Small intestine (tissue), 7 donors: ENCODE measurements around the gene STK33. TPM values are rescaled to one million over a fixed set of nuclear protein-coding genes. Genes with fewer than 3 reads are reported as not detected.
A peak's percentile ranks its signal among the peaks of the same experiment; 100 is the strongest.
"Not testable (repeated sequence)": the region's sequence is repeated elsewhere in the genome, so short reads cannot be mapped to it uniquely, and the experiment has no call there.

ENCODE experiments used
- DNase-seq, 2 donors: peaks; one replicate each; pipeline versions ENCODE4 v3.0.0 to v3.0.0-alpha.2; 2013
- FAIRE-seq: peaks from 2 replicates; lab custom pipeline; 2012; peaks lifted over from hg19 to GRCh38; lab: Jason Lieb, UNC
- H3K27ac ChIP-seq, 3 donors: one replicate each; pipeline ENCODE4 v1.5.1; 2013; ENCODE audit warnings: low read length in 2 of 3, mild to moderate bottlenecking in 2 of 3, control low read depth in 1 of 3, inconsistent platforms in 1 of 3, low read depth in 1 of 3, moderate library complexity in 1 of 3
- H3K27me3 ChIP-seq, 3 donors: one replicate each; pipeline ENCODE4 v1.6.1; 2013; ENCODE audit warnings: low read length in 3 of 3, inconsistent platforms in 1 of 3; ENCODE audit not compliant: control insufficient read depth in 3 of 3, insufficient read depth in 3 of 3
- H3K36me3 ChIP-seq, 3 donors: one replicate each; pipeline ENCODE4 v1.6.1; 2013; ENCODE audit warnings: low read length in 3 of 3, inconsistent platforms in 1 of 3, low read depth in 1 of 3, mild to moderate bottlenecking in 1 of 3, moderate library complexity in 1 of 3; ENCODE audit not compliant: control insufficient read depth in 3 of 3, insufficient read depth in 2 of 3
- H3K4me1 ChIP-seq, 3 donors: one replicate each; pipeline ENCODE4 v1.6.1; 2013; ENCODE audit warnings: low read length in 2 of 3, inconsistent platforms in 1 of 3, low read depth in 1 of 3, mild to moderate bottlenecking in 1 of 3, moderate library complexity in 1 of 3; ENCODE audit not compliant: control insufficient read depth in 3 of 3, insufficient read depth in 2 of 3
- H3K4me3 ChIP-seq, 3 donors: one replicate each; pipeline ENCODE4 v1.5.1; 2013; ENCODE audit warnings: low read length in 3 of 3, control low read depth in 1 of 3, inconsistent platforms in 1 of 3, low read depth in 1 of 3, mild to moderate bottlenecking in 1 of 3, moderate library complexity in 1 of 3
- H3K9me3 ChIP-seq, 2 donors: one replicate each; pipeline ENCODE4 v1.6.1; 2013; ENCODE audit warnings: low read depth in 1 of 2, low read length in 1 of 2; ENCODE audit not compliant: control insufficient read depth in 2 of 2, insufficient read depth in 1 of 2
- WGBS, 3 donors: extraction: QIAGEN DNeasy Blood & Tissue Kit; methylation state at CpG; one replicate each; pipeline ENCODE4 v1.1.7; 2013; 5-methylcytosine and 5-hydroxymethylcytosine counted together
- polyA plus RNA-seq, 4 donors: library from polyadenylated mRNA; stranded (reverse) in 3 of 4; unstranded in 1 of 4; fragments of 200-250 nt in 3 of 4; fragments of 120-200 nt in 1 of 4; gene quantifications; one replicate each; pipeline versions ENCODE4 v1.2.1 to v1.2.3, GENCODE V29; 2013
- donor health status: healthy with polysubstance abuse.
- donor health status: control.
- donor health status: control.
- donor health status: Bipolar disorder and iron deficiency.
- donor health status: healthy.

Gene STK33
- polyA plus RNA-seq, 4 donors = 0.89 to 5.3 (median 2.5) TPM

GRCh38 chr11:8477151-8477550, 116.9 kb downstream of the STK33 start:
- no peak for DNase-seq
- 89 to 96% (median 91%) methylated on average over 2 of the region's 2 CpGs for WGBS, 3 donors
- FAIRE-seq = no peak
- Histone ChIP-seq H3K9me3 (no peaks in the 10 kb centered on the region), H3K36me3 (no peaks in the 10 kb centered on the region), H3K4me3 (no peak overlapping the region), H3K4me1 (no peaks in the 10 kb centered on the region), H3K27me3 (no peaks in the 10 kb centered on the region), H3K27ac (no peak overlapping the region)

GRCh38 chr11:8467806-8468205, 126.2 kb downstream of the STK33 start:
- H3K4me3 ChIP-seq, H3K27ac ChIP-seq, H3K4me1 ChIP-seq, DNase-seq, FAIRE-seq, H3K27me3 ChIP-seq, H3K36me3 ChIP-seq: not testable (repeated sequence)
- peaks cover 0 to 10% of the 10 kb centered on the region in 2 donors for H3K9me3 ChIP-seq
- WGBS, 3 donors = 85 to 95% (median 93%) methylated on average over 5 of the region's 5 CpGs

- not testable (repeated sequence) for H3K27ac ChIP-seq, FAIRE-seq, DNase-seq, H3K27me3 ChIP-seq, H3K36me3 ChIP-seq, H3K4me1 ChIP-seq, H3K4me3 ChIP-seq
- WGBS, 3 donors = 70 to 85% (median 76%) methylated on average over 4 of the region's 4 CpGs
- H3K9me3 ChIP-seq = peaks cover 0 to 10% of the 10 kb centered on the region in 2 donors
Measured at GRCh38 chr11:8467356-8467755, 126.7 kb downstream of the STK33 start.

GRCh38 chr11:8466884-8467283, 127.1 kb downstream of the STK33 start:
- not testable (repeated sequence) for H3K4me1 ChIP-seq, H3K27me3 ChIP-seq, H3K4me3 ChIP-seq, H3K36me3 ChIP-seq, DNase-seq, H3K27ac ChIP-seq, FAIRE-seq
- WGBS, 3 donors = 91 to 95% (median 91%) methylated on average over 3 of the region's 3 CpGs
- H3K9me3 ChIP-seq = peaks cover 0 to 10% of the 10 kb centered on the region in 2 donors

GRCh38 chr11:8459711-8460399, 134.2 kb downstream of the STK33 start:
- Histone ChIP-seq H3K27ac (no peak overlapping the region), H3K9me3 (no peaks in the 10 kb centered on the region), H3K4me1 (no peaks in the 10 kb centered on the region), H3K4me3 (no peak overlapping the region), H3K36me3 (no peaks in the 10 kb centered on the region), H3K27me3 (no peaks in the 10 kb centered on the region)
- FAIRE-seq (no peak), DNase-seq (no peak)
- WGBS, 3 donors = 88 to 93% (median 91%) methylated on average over 4 of the region's 4 CpGs

GRCh38 chr11:8442301-8442700, 151.7 kb downstream of the STK33 start:
- H3K9me3 ChIP-seq = no peaks in the 10 kb centered on the region
- H3K36me3 ChIP-seq = peaks cover 0 to 2% (median 0%) of the 10 kb centered on the region in 3 donors
- no peaks in the 10 kb centered on the region for H3K4me1 ChIP-seq
- H3K4me3 ChIP-seq = no peak overlapping the region
- DNase-seq (peak in 1 of 2 donors; percentile 2), FAIRE-seq (no peak)
- no peaks in the 10 kb centered on the region for H3K27me3 ChIP-seq
- H3K27ac ChIP-seq = no peak overlapping the region
- WGBS, 3 donors = 40 to 76% (median 59%) methylated on average over 4 of the region's 4 CpGs

GRCh38 chr11:8440649-8441048, 153.4 kb downstream of the STK33 start:
- H3K27ac ChIP-seq = no peak overlapping the region
- no peaks in the 10 kb centered on the region for H3K9me3 ChIP-seq
- DNase-seq (no peak), FAIRE-seq (no peak)
- H3K36me3 ChIP-seq = peaks cover 0 to 2% (median 0%) of the 10 kb centered on the region in 3 donors
- no peaks in the 10 kb centered on the region for H3K4me1 ChIP-seq
- H3K4me3 ChIP-seq = no peak overlapping the region
- H3K27me3 ChIP-seq = no peaks in the 10 kb centered on the region
- 90 to 95% (median 94%) methylated on average over 3 of the region's 3 CpGs for WGBS, 3 donors

GRCh38 chr11:8429483-8429882, 164.5 kb downstream of the STK33 start:
- WGBS, 3 donors = 65 to 71% (median 68%) methylated on average over 5 of the region's 5 CpGs
- no peaks in the 10 kb centered on the region for H3K4me1 ChIP-seq
- no peak for DNase-seq
- no peak overlapping the region for H3K4me3 ChIP-seq
- H3K9me3 ChIP-seq = peaks cover 1 to 4% of the 10 kb centered on the region in 2 donors
- no peak for FAIRE-seq
- H3K36me3 ChIP-seq = no peaks in the 10 kb centered on the region
- H3K27me3 ChIP-seq = no peaks in the 10 kb centered on the region
- H3K27ac ChIP-seq = no peak overlapping the region

- DNase-seq (no peak), FAIRE-seq (no peak)
- Histone ChIP-seq H3K27ac (no peak overlapping the region), H3K9me3 (peaks cover 1 to 4% of the 10 kb centered on the region in 2 donors), H3K36me3 (no peaks in the 10 kb centered on the region), H3K4me1 (no peaks in the 10 kb centered on the region), H3K4me3 (no peak overlapping the region), H3K27me3 (no peaks in the 10 kb centered on the region)
- WGBS, 3 donors = 94 to 96% (median 95%) methylated on average over 8 of the region's 8 CpGs
Measured at GRCh38 chr11:8426076-8426475, 168.0 kb downstream of the STK33 start.
